Ascending aorta (tissue), 2 donors: ENCODE measurements around the gene PLEKHH3. TPM values are rescaled to one million over a fixed set of nuclear protein-coding genes. Genes with fewer than 3 reads are reported as not detected.

Experiments
- DNase-seq, 2 donors: peaks; one replicate each; pipeline ENCODE4 v3.0.0-alpha.2; 2019; ENCODE audit warnings: low spot score in 2 of 2
- H3K27ac ChIP-seq, 2 donors: fragments of 200-600 bp; sonication (generic); one replicate each; pipeline ENCODE4 v1.5.1; 2016 to 2017; ENCODE audit warnings: mild to moderate bottlenecking in 1 of 2
- H3K27me3 ChIP-seq: fragments of 200-600 bp; sonication (generic); one replicate; pipeline ENCODE4 v1.5.1; 2017
- H3K36me3 ChIP-seq, 2 donors: fragments of 200-600 bp; sonication (generic); one replicate each; pipeline ENCODE4 v1.5.1; 2016
- H3K4me1 ChIP-seq, 2 donors: fragments of 200-600 bp; sonication (generic); one replicate each; pipeline ENCODE4 v1.5.1; 2016 to 2017; ENCODE audit warnings: mild to moderate bottlenecking in 1 of 2
- H3K4me3 ChIP-seq, 2 donors: fragments of 200-600 bp; sonication (generic); one replicate each; pipeline ENCODE4 v1.5.1; 2016 to 2017; ENCODE audit warnings: mild to moderate bottlenecking in 1 of 2
- H3K9me3 ChIP-seq, 2 donors: fragments of 200-600 bp; sonication (generic); one replicate each; pipeline ENCODE4 v1.5.1; 2016
- intact Hi-C: fragments of 100-400 bp; cut with DNase I; formaldehyde crosslinking; loops from one replicate; pipeline ENCODE4 v1.15.1; 2023
- total RNA-seq: library from RNA; depleted of rRNA; stranded (reverse); fragments of >200 nt; gene quantifications from one replicate; pipeline ENCODE4 v1.1.0, GENCODE V29; 2016
- TF ChIP-seq, protein P1 (sequence below), 3 experiments: fragments of 200-600 bp in 2 of 3; fragments of 450-650 bp in 1 of 3; sonication (generic) in 2 of 3; IDR thresholded peaks; one replicate each; pipeline ENCODE4 v1.5.1; 2016 to 2019; ENCODE audit warnings: antibody characterized with exemption in 3 of 3, mild to moderate bottlenecking in 1 of 3, moderate library complexity in 1 of 3

PLEKHH3 gene
- total RNA-seq, 1 donor from 2014 or later, result 105 TPM

DNA sequence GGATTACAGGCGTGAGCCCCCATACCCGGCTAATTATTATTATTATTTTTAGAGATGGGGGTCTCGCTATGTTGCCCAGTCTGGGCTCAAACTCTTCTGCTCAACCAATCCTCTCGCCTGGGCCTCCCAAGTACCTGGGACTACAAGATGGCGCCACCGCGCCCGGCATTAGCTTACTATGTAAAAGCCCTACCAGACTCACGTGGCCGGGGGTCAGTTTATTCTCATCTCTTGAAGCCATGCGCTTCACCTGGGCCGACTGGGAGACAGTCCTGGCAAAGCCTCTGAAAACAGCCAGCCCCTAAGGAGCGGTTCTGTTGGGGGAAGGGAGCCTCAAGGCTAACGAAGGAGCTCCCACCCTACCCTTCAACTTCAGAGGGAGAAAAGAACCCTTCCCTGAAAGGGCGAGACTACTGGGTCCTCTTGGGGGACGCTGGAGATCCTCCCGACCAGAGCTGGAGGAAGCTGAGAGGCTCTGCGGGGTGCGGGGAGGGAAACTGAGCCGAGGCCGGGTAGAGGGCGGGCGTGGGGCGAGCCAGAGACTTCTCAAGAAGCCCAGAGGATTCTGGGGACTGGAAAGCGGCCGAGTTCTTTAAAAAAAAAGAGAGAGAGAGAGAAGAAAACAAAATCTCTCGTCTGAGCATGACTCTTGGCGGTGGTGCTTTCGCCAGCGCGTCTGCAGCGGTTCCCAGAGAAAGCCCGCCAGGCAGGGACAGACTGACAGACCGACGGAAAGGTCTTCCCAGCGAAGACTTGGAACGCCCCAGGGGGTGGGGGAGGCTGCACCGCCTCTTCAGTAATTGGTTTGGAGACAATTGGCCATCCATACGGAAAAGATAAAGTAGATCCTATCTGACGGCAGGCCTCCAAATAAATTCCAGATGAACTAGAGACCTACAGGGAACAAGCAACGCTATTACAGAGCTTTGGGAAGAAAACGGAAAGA, 23.3 kb downstream of the PLEKHH3 start:
- intact Hi-C loops, result no loop called here
- Histone ChIP-seq H3K4me1 (peaks cover 4 to 7% of the 10 kb centered on the region in 2 donors), H3K4me3 (peak overlapping the region; percentile 40 to 67), H3K36me3 (no peaks in the 10 kb centered on the region), H3K27me3 (no peaks in the 10 kb centered on the region), H3K27ac (peak overlapping the region; percentile 69 to 78), H3K9me3 (no peaks in the 10 kb centered on the region)
- DNase-seq, result peak in 1 of 2 donors; percentile 78
- TF ChIP-seq, protein P1, sequence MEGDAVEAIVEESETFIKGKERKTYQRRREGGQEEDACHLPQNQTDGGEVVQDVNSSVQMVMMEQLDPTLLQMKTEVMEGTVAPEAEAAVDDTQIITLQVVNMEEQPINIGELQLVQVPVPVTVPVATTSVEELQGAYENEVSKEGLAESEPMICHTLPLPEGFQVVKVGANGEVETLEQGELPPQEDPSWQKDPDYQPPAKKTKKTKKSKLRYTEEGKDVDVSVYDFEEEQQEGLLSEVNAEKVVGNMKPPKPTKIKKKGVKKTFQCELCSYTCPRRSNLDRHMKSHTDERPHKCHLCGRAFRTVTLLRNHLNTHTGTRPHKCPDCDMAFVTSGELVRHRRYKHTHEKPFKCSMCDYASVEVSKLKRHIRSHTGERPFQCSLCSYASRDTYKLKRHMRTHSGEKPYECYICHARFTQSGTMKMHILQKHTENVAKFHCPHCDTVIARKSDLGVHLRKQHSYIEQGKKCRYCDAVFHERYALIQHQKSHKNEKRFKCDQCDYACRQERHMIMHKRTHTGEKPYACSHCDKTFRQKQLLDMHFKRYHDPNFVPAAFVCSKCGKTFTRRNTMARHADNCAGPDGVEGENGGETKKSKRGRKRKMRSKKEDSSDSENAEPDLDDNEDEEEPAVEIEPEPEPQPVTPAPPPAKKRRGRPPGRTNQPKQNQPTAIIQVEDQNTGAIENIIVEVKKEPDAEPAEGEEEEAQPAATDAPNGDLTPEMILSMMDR (IDR thresholded peaks at IDR 0.05), result no peak

DNA sequence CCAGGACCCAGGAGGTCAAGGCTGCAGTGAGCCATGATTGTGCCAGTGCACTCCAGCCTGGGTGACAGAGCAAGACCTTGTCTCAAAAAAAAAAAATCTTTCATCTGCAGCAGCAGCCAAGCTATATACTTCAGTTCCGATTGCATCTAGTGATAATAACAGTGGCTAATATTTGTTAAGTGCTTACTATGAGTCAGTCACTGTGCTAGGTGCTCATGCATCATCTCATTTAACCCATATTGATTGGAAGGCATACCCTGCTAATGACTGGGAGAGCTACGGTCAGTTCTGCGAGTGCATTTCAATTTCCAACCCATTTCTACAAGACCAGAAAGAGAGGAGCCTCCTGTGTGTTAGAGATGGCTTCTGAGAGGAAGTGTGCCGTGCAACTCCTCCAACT, 25.4 kb downstream of the PLEKHH3 start:
- TF ChIP-seq, protein P1 (IDR thresholded peaks at IDR 0.05), result no peak
- DNase-seq, result no peak
- intact Hi-C loops, result no loop called here
- H3K4me3 ChIP-seq, result no peak overlapping the region
- H3K27ac ChIP-seq, result no peak overlapping the region
- H3K9me3 ChIP-seq, result no peaks in the 10 kb centered on the region
- H3K36me3 ChIP-seq, result no peaks in the 10 kb centered on the region
- H3K27me3 ChIP-seq, result no peaks in the 10 kb centered on the region
- peaks cover 4 to 7% of the 10 kb centered on the region in 2 donors for H3K4me1 ChIP-seq

DNA sequence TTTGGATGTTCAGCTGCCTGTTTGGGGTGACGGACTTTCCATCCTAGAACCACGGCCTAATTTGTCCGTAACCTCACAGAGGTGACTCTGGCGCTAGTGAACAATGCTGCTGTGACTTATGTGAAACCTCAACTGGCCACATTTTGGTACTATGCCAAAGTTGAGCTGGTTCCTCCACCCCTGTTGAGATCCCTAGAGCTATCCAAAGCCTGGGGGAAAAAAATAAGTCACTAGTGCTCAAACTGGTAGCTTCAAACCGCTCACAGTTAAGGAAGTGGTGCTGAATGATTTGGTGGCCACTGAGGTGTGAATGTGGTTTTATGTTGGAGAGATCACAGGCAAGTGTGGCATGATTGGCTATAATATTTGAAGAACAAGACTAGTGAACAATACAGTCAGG, 29.0 kb downstream of the PLEKHH3 start:
- H3K9me3 ChIP-seq, result no peaks in the 10 kb centered on the region
- no peaks in the 10 kb centered on the region for H3K4me1 ChIP-seq
- no peaks in the 10 kb centered on the region for H3K27me3 ChIP-seq
- intact Hi-C loops, result no loop called here
- no peak overlapping the region for H3K27ac ChIP-seq
- TF ChIP-seq, protein P1 (IDR thresholded peaks at IDR 0.05), result no peak
- no peak for DNase-seq
- no peak overlapping the region for H3K4me3 ChIP-seq
- no peaks in the 10 kb centered on the region for H3K36me3 ChIP-seq

DNA sequence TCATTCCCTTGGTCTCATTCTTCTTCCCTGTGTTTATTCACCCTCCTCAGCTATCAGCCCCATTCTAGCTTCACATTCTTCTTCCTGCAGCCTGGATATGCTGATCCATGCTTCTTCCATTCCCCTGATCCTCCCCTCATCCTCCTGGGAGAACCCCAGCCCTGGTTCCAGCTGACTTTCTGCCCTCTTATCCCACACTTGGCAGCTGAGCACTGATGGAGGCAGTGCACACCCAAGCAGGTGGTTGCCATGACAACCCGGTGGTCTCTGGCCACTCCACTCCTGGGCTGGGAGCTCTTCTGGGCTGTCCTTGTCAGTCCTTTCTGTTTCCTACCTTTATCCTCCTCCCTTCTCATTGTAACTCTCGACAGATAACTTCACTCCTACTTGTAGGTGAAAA, 34.5 kb downstream of the PLEKHH3 start:
- DNase-seq, result no peak
- Histone ChIP-seq H3K4me3 (no peak overlapping the region), H3K4me1 (no peaks in the 10 kb centered on the region), H3K36me3 (no peaks in the 10 kb centered on the region), H3K27me3 (no peaks in the 10 kb centered on the region), H3K9me3 (no peaks in the 10 kb centered on the region), H3K27ac (no peak overlapping the region)
- TF ChIP-seq, protein P1 (IDR thresholded peaks at IDR 0.05), result no peak
- intact Hi-C loops, result no loop called here

DNA sequence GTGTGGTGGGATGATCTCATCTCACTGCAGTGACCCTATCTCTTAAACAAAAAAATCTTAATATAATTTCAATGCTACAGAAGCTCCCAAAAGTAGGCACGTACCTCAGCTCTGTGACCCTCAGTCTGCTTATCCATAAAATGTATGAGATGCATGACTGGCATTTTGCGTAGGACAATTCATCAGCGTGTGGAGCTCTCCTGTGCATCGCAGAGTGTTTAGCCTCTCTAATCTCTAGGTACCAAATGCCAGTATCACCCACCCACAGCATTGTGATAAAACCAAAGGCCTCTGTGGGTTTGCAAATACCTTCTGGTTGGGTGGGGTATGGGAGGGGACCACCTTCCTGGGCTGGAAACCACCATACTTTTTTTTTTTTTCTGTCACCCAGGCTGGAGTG, 36.7 kb downstream of the PLEKHH3 start:
- intact Hi-C loops, result no loop called here
- Histone ChIP-seq H3K27me3 (no peaks in the 10 kb centered on the region), H3K4me1 (no peaks in the 10 kb centered on the region), H3K27ac (no peak overlapping the region), H3K9me3 (no peaks in the 10 kb centered on the region), H3K4me3 (no peak overlapping the region), H3K36me3 (no peaks in the 10 kb centered on the region)
- TF ChIP-seq, protein P1 (IDR thresholded peaks at IDR 0.05), result no peak
- no peak for DNase-seq
